Measurements from ENCODE around the gene ADGRG6.
"Not testable (repeated sequence)": the region's sequence is repeated elsewhere in the genome, so short reads cannot be mapped to it uniquely, and the experiment has no call there.

Gene ADGRG6

GRCh38 chr6:142414462-142415250 is 112.8 kb downstream of the ADGRG6 start:
- DNase-seq = no peak

GRCh38 chr6:142416179-142416578 is 114.4 kb downstream of the ADGRG6 start:
- DNase-seq = peak in 1 of 2 experiments; percentile 15

- no peak for DNase-seq
Measured at GRCh38 chr6:142416686-142417085, 114.9 kb downstream of the ADGRG6 start.

GRCh38 chr6:142417331-142417750 is 115.5 kb downstream of the ADGRG6 start:
- no peak for DNase-seq

GRCh38 chr6:142419071-142419470 is 117.3 kb downstream of the ADGRG6 start:
- DNase-seq = no peak

- DNase-seq = no peak
Measured at GRCh38 chr6:142420802-142421201, 119.0 kb downstream of the ADGRG6 start.

- DNase-seq = no peak
Measured at GRCh38 chr6:142421285-142422117, 119.7 kb downstream of the ADGRG6 start.

GRCh38 chr6:142426444-142427132 is 124.8 kb downstream of the ADGRG6 start:
- DNase-seq = not testable (repeated sequence)

- DNase-seq = not testable (repeated sequence)
Measured at GRCh38 chr6:142428468-142428867, 126.7 kb downstream of the ADGRG6 start.

GRCh38 chr6:142429195-142429594 is 127.4 kb downstream of the ADGRG6 start:
- DNase-seq = no peak

- no peak for DNase-seq
Measured at GRCh38 chr6:142433419-142433818, 131.6 kb downstream of the ADGRG6 start.

GRCh38 chr6:142438898-142439297 is 137.1 kb downstream of the ADGRG6 start:
- no peak for DNase-seq

- no peak for DNase-seq
Measured at GRCh38 chr6:142440600-142441293, 138.9 kb downstream of the ADGRG6 start.

GRCh38 chr6:142441716-142442115 is 139.9 kb downstream of the ADGRG6 start:
- DNase-seq = no peak

- no peak for DNase-seq
Measured at GRCh38 chr6:142443102-142443501, 141.3 kb downstream of the ADGRG6 start.

GRCh38 chr6:142443532-142443931 is 141.7 kb downstream of the ADGRG6 start:
- no peak for DNase-seq

GRCh38 chr6:142444376-142444775 is 142.6 kb downstream of the ADGRG6 start:
- no peak for DNase-seq

- no peak for DNase-seq
Measured at GRCh38 chr6:142444881-142445301, 143.1 kb downstream of the ADGRG6 start.

- no peak for DNase-seq
Measured at GRCh38 chr6:142446168-142446567, 144.4 kb downstream of the ADGRG6 start.

GRCh38 chr6:142446576-142446975 is 144.8 kb downstream of the ADGRG6 start:
- DNase-seq = no peak

GRCh38 chr6:142448091-142448729 is 146.4 kb downstream of the ADGRG6 start:
- no peak for DNase-seq

GRCh38 chr6:142450856-142451255 is 149.0 kb downstream of the ADGRG6 start:
- not testable (repeated sequence) for DNase-seq

Data from stimulated activated CD4-positive, alpha-beta T cell treated with anti-CD3 and anti-CD28 coated beads, Interleukin-4, amount 100 ng/mL, for 4 hours (primary cell).